HG03354 (cell line): ENCODE measurements around the gene TMEM229B.
"Not testable (repeated sequence)": the region's sequence is repeated elsewhere in the genome, so short reads cannot be mapped to it uniquely, and the experiment has no call there.

Experiments
- ATAC-seq: cut with Tn5 transposase; IDR thresholded peaks from one replicate; pipeline ENCODE4 v1.9.1; 2021; ENCODE audit warnings: mild to moderate bottlenecking; ENCODE audit not compliant: unreplicated experiment, poor library complexity, severe bottlenecking

Gene TMEM229B

GRCh38 chr14:67463900-67464299 is 24.6 kb downstream of the TMEM229B start:
- no peak for ATAC-seq

GRCh38 chr14:67461996-67462395 is 26.5 kb downstream of the TMEM229B start:
- no peak for ATAC-seq

GRCh38 chr14:67461341-67461985 is 27.1 kb downstream of the TMEM229B start:
- ATAC-seq = no peak

- ATAC-seq = no peak
Observed at GRCh38 chr14:67459336-67459735, 29.2 kb downstream of the TMEM229B start.

GRCh38 chr14:67457782-67458181 is 30.7 kb downstream of the TMEM229B start:
- ATAC-seq = no peak

- ATAC-seq = no peak
Observed at GRCh38 chr14:67456732-67457131, 31.8 kb downstream of the TMEM229B start.

- ATAC-seq = no peak
Observed at GRCh38 chr14:67453575-67454300, 34.8 kb downstream of the TMEM229B start.

- ATAC-seq = not testable (repeated sequence)
Observed at GRCh38 chr14:67451667-67452066, 36.9 kb downstream of the TMEM229B start.

- ATAC-seq = no peak
Observed at GRCh38 chr14:67449096-67449495, 39.4 kb downstream of the TMEM229B start.

- no peak for ATAC-seq
Observed at GRCh38 chr14:67447033-67447381, 41.5 kb downstream of the TMEM229B start.

GRCh38 chr14:67446371-67447032 is 42.0 kb downstream of the TMEM229B start:
- ATAC-seq = no peak

- no peak for ATAC-seq
Observed at GRCh38 chr14:67444395-67444794, 44.1 kb downstream of the TMEM229B start.

- ATAC-seq = no peak
Observed at GRCh38 chr14:67442139-67442906, 46.2 kb downstream of the TMEM229B start.

- no peak for ATAC-seq
Observed at GRCh38 chr14:67441672-67442071, 46.8 kb downstream of the TMEM229B start.

- ATAC-seq = no peak
Observed at GRCh38 chr14:67441256-67441655, 47.3 kb downstream of the TMEM229B start.

- ATAC-seq = no peak
Observed at GRCh38 chr14:67440513-67440912, 48.0 kb downstream of the TMEM229B start.

GRCh38 chr14:67438969-67439368 is 49.6 kb downstream of the TMEM229B start:
- no peak for ATAC-seq

GRCh38 chr14:67436006-67436866 is 52.3 kb downstream of the TMEM229B start:
- ATAC-seq = no peak

- no peak for ATAC-seq
Observed at GRCh38 chr14:67435603-67436002, 52.9 kb downstream of the TMEM229B start.
